ENCODE results near the gene GPR183.

The GPR183 gene

GRCh38 chr13:99296398-99296797 lies 10.8 kb downstream of the GPR183 start:
- in situ Hi-C loops (cut with HindIII; ENCODE audit: low sequenced_read_pairs): no loop called here

GRCh38 chr13:99295488-99296252 lies 11.5 kb downstream of the GPR183 start:
- in situ Hi-C loops (cut with HindIII; ENCODE audit: low sequenced_read_pairs): no loop called here

- in situ Hi-C loops (cut with HindIII; ENCODE audit: low sequenced_read_pairs): no loop called here
These were observed 12.2 kb downstream of the GPR183 start for GRCh38 chr13:99294958-99295357.

GRCh38 chr13:99294198-99294597 lies 13.0 kb downstream of the GPR183 start:
- in situ Hi-C loops (cut with HindIII; ENCODE audit: low sequenced_read_pairs): no loop called here

GRCh38 chr13:99293178-99293577 lies 14.0 kb downstream of the GPR183 start:
- in situ Hi-C loops (cut with HindIII; ENCODE audit: low sequenced_read_pairs): no loop called here

- in situ Hi-C loops (cut with HindIII; ENCODE audit: low sequenced_read_pairs): no loop called here
These were observed 16.3 kb downstream of the GPR183 start for GRCh38 chr13:99290894-99291293.

GRCh38 chr13:99289674-99290337 lies 17.4 kb downstream of the GPR183 start:
- in situ Hi-C loops (cut with HindIII; ENCODE audit: low sequenced_read_pairs): no loop called here

- in situ Hi-C loops (cut with HindIII; ENCODE audit: low sequenced_read_pairs): no loop called here
These were observed 17.9 kb downstream of the GPR183 start for GRCh38 chr13:99289271-99289670.

- in situ Hi-C loops (cut with HindIII; ENCODE audit: low sequenced_read_pairs): no loop called here
These were observed 19.1 kb downstream of the GPR183 start for GRCh38 chr13:99288089-99288488.

- in situ Hi-C loops (cut with HindIII; ENCODE audit: low sequenced_read_pairs): no loop called here
These were observed 19.6 kb downstream of the GPR183 start for GRCh38 chr13:99287551-99287950.

- in situ Hi-C loops (cut with HindIII; ENCODE audit: low sequenced_read_pairs): no loop called here
These were observed 21.6 kb downstream of the GPR183 start for GRCh38 chr13:99285432-99286182.

- in situ Hi-C loops (cut with HindIII; ENCODE audit: low sequenced_read_pairs): no loop called here
These were observed 24.7 kb downstream of the GPR183 start for GRCh38 chr13:99282264-99283231.

GRCh38 chr13:99281811-99282263 lies 25.4 kb downstream of the GPR183 start:
- in situ Hi-C loops (cut with HindIII; ENCODE audit: low sequenced_read_pairs): no loop called here

GRCh38 chr13:99280166-99280565 lies 27.0 kb downstream of the GPR183 start:
- in situ Hi-C loops (cut with HindIII; ENCODE audit: low sequenced_read_pairs): no loop called here

- in situ Hi-C loops (cut with HindIII; ENCODE audit: low sequenced_read_pairs): no loop called here
These were observed 27.6 kb downstream of the GPR183 start for GRCh38 chr13:99279637-99280036.

- in situ Hi-C loops (cut with HindIII; ENCODE audit: low sequenced_read_pairs): no loop called here
These were observed 28.4 kb downstream of the GPR183 start for GRCh38 chr13:99278843-99279242.

GRCh38 chr13:99278200-99278599 lies 29.0 kb downstream of the GPR183 start:
- in situ Hi-C loops (cut with HindIII; ENCODE audit: low sequenced_read_pairs): no loop called here

GRCh38 chr13:99277629-99278028 lies 29.6 kb downstream of the GPR183 start:
- in situ Hi-C loops (cut with HindIII; ENCODE audit: low sequenced_read_pairs): no loop called here

- in situ Hi-C loops (cut with HindIII; ENCODE audit: low sequenced_read_pairs): no loop called here
These were observed 30.5 kb downstream of the GPR183 start for GRCh38 chr13:99276706-99277105.

GRCh38 chr13:99275093-99275469 lies 32.1 kb downstream of the GPR183 start:
- in situ Hi-C loops (cut with HindIII; ENCODE audit: low sequenced_read_pairs): no loop called here

GRCh38 chr13:99273128-99273527 lies 34.1 kb downstream of the GPR183 start:
- in situ Hi-C loops (cut with HindIII; ENCODE audit: low sequenced_read_pairs): no loop called here

Measured in DLD1 (cell line).